GM23338 (cell line): ENCODE measurements around the gene IFI35. TPM values are rescaled to one million over a fixed set of nuclear protein-coding genes. Genes with fewer than 3 reads are reported as not detected.
A peak's percentile ranks its signal among the peaks of the same experiment; 100 is the strongest.

Experiments used
- ATAC-seq: fragments of 200-7000 bp; cut with Tn5 transposase; 3 replicates; pipeline ENCODE4 v1.9.1; 2020
- DNase-seq: peaks from one replicate; pipeline ENCODE4 v3.0.0-alpha.2; 2015; ENCODE audit warnings: low spot score
- H2AFZ ChIP-seq: fragments of 200-600 bp; sonication (generic); 2 replicates; pipeline ENCODE4 v1.8.0; 2016; ENCODE audit warnings: antibody characterized with exemption, mild to moderate bottlenecking, moderate library complexity
- H3F3A ChIP-seq: fragments of 200-600 bp; sonication (generic); replicated peaks from 2 replicates; pipeline ENCODE4 v1.8.0; 2017; ENCODE audit warnings: antibody characterized with exemption, mixed run types, low read depth
- H3K27ac ChIP-seq: fragments of 200-600 bp; sonication (generic); 2 replicates; pipeline ENCODE4 v1.6.1; 2016; ENCODE audit warnings: low read depth
- H3K27me3 ChIP-seq: fragments of 200-600 bp; sonication (generic); 2 replicates; pipeline ENCODE4 v1.8.0; 2016; ENCODE audit warnings: mild to moderate bottlenecking, mixed run types, moderate library complexity; ENCODE audit not compliant: insufficient read depth
- H3K36me3 ChIP-seq: fragments of 200-600 bp; sonication (generic); 2 replicates; pipeline ENCODE4 v1.8.0; 2016; ENCODE audit warnings: mild to moderate bottlenecking; ENCODE audit not compliant: insufficient read depth
- H3K4me1 ChIP-seq: fragments of 200-600 bp; sonication (generic); 2 replicates; pipeline ENCODE4 v1.8.0; 2016; ENCODE audit warnings: mild to moderate bottlenecking, moderate library complexity; ENCODE audit not compliant: insufficient read depth
- H3K4me2 ChIP-seq: fragments of 200-600 bp; sonication (generic); 2 replicates; pipeline ENCODE4 v1.7.1; 2017; ENCODE audit warnings: mixed run types
- H3K4me3 ChIP-seq: fragments of 200-600 bp; sonication (generic); 2 replicates; pipeline ENCODE4 v1.6.1; 2016; ENCODE audit warnings: mixed run types
- H3K79me2 ChIP-seq: fragments of 200-600 bp; sonication (generic); replicated peaks from 2 replicates; pipeline ENCODE4 v1.8.0; 2017; ENCODE audit warnings: mild to moderate bottlenecking; ENCODE audit not compliant: insufficient read depth
- H3K9me2 ChIP-seq: fragments of 200-600 bp; sonication (generic); 2 replicates; pipeline ENCODE4 v1.8.0; 2017; ENCODE audit not compliant: insufficient read depth
- H4K20me1 ChIP-seq: fragments of 200-600 bp; sonication (generic); replicated peaks from 2 replicates; pipeline ENCODE4 v1.8.0; 2017; ENCODE audit warnings: mild to moderate bottlenecking; ENCODE audit not compliant: insufficient read depth
- H3K27ac Mint-ChIP-seq: 2 replicates; pipeline ENCODE4 v1.8.0; 2020; ENCODE audit warnings: inconsistent platforms, mild to moderate bottlenecking, moderate library complexity, mixed read lengths
- H3K27me3 Mint-ChIP-seq: 3 replicates; pipeline ENCODE4 v1.8.0; 2022; ENCODE audit warnings: low read depth, mild to moderate bottlenecking, moderate library complexity, mixed read lengths, inconsistent platforms; ENCODE audit not compliant: insufficient read depth, poor library complexity
- H3K36me3 Mint-ChIP-seq: 3 replicates; pipeline ENCODE4 v1.8.0; 2021; ENCODE audit warnings: low read depth, mild to moderate bottlenecking, inconsistent platforms, moderate library complexity, mixed read lengths
- H3K4me1 Mint-ChIP-seq: 3 replicates; pipeline ENCODE4 v1.8.0; 2020; ENCODE audit warnings: mild to moderate bottlenecking, inconsistent platforms, mixed read lengths
- H3K4me3 Mint-ChIP-seq: 3 replicates; pipeline ENCODE4 v1.8.0; 2021; ENCODE audit warnings: moderate library complexity, mild to moderate bottlenecking, inconsistent platforms, mixed read lengths
- H3K9me3 Mint-ChIP-seq: 3 replicates; pipeline ENCODE4 v1.8.0; 2020; ENCODE audit warnings: moderate library complexity, mild to moderate bottlenecking, inconsistent platforms, mixed read lengths
- CTCF ChIP-seq, 2 experiments: fragments of 200-600 bp in 1 of 2; sonication (generic) in 1 of 2; conservative IDR thresholded peaks; 2 replicates each; pipeline versions ENCODE4 v1.5.1 to v1.6.1; 2016 to 2017; ENCODE audit warnings: antibody characterized with exemption in 2 of 2, low read depth in 2 of 2, mild to moderate bottlenecking in 2 of 2, moderate library complexity in 1 of 2
- EZH2phosphoT487 ChIP-seq: fragments of 200-600 bp; sonication (generic); IDR thresholded peaks from one replicate; pipeline ENCODE4 v1.8.1; 2018; ENCODE audit warnings: antibody characterized with exemption; ENCODE audit not compliant: unreplicated experiment
- JUNB ChIP-seq: IDR thresholded peaks from one replicate; pipeline ENCODE4 v1.6.1; 2016; ENCODE audit warnings: antibody characterized with exemption; ENCODE audit not compliant: unreplicated experiment
- NANOG ChIP-seq: IDR thresholded peaks from 2 replicates; pipeline ENCODE4 v1.6.1; 2016; ENCODE audit warnings: antibody characterized with exemption, borderline replicate concordance
- POLR2AphosphoS5 ChIP-seq: IDR thresholded peaks from 2 replicates; pipeline ENCODE4 v1.6.1; 2016; ENCODE audit warnings: antibody characterized with exemption, low read depth
- REST ChIP-seq: IDR thresholded peaks from one replicate; pipeline ENCODE4 v1.6.1; 2018; ENCODE audit warnings: antibody characterized with exemption; ENCODE audit not compliant: unreplicated experiment
- STAT1 ChIP-seq: IDR thresholded peaks from one replicate; pipeline ENCODE4 v1.6.1; 2016; ENCODE audit warnings: antibody characterized with exemption; ENCODE audit not compliant: unreplicated experiment
- ZNF331 ChIP-seq: fragments of 250-450 bp; sonication (Bioruptor Pico); IDR thresholded peaks from 2 replicates; pipeline ENCODE4 v1.5.0; 2020; ENCODE audit warnings: low read depth, mild to moderate bottlenecking, moderate library complexity
- ZNF462 ChIP-seq: fragments of 250-450 bp; sonication (Bioruptor Pico); IDR thresholded peaks from 2 replicates; pipeline ENCODE4 v1.5.0; 2020; ENCODE audit warnings: mild to moderate bottlenecking, moderate library complexity
- polyA plus RNA-seq: library from polyadenylated mRNA; unstranded; fragments of >200 nt; fragmentation: Nextera tagmentation; extraction: Ambion mirVana; gene quantifications from 2 replicates; pipeline ENCODE4 v1.2.1, GENCODE V29; 2016
- total RNA-seq: library from RNA; depleted of rRNA; stranded (reverse); fragments of >200 nt; shearing (Covaris generic); gene quantifications from 2 replicates; pipeline ENCODE4 v1.2.3, GENCODE V29; 2014

IFI35 gene
- total and polyA plus RNA-seq, 2 experiments from 2014 or later: 1.8 to 2.3 TPM

- H3K9me3 Mint-ChIP-seq: no peaks in the 10 kb centered on the region
- peaks cover 16% of the 10 kb centered on the region for H3F3A ChIP-seq
- DNase-seq: no peak
- ATAC-seq: no peak
- TF ChIP-seq JUNB: no peak
- TF ChIP-seq STAT1: no peak
- TF ChIP-seq ZNF331: no peak
- no peak for TF ChIP-seq REST
- no peak for TF ChIP-seq POLR2AphosphoS5
- H3K27ac Mint-ChIP-seq: peak overlapping the region; percentile 76
- no peak overlapping the region for H2AFZ ChIP-seq
- H3K36me3 Mint-ChIP-seq: peaks cover 10% of the 10 kb centered on the region; the same call in 1 of the 3 replicates
- no peaks in the 10 kb centered on the region for H3K9me2 ChIP-seq
- H4K20me1 ChIP-seq: no peaks in the 10 kb centered on the region
- no peak overlapping the region for H3K4me3 ChIP-seq
- no peaks in the 10 kb centered on the region for H3K27me3 ChIP-seq
- no peaks in the 10 kb centered on the region; the same call in 1 of the 2 replicates for H3K36me3 ChIP-seq
- H3K4me3 Mint-ChIP-seq: no peak overlapping the region; the same call in 2 of the 3 replicates
- H3K4me2 ChIP-seq: peak overlapping the region; percentile 45
- peak overlapping the region; percentile 92 for H3K27ac ChIP-seq
- H3K4me1 ChIP-seq: peaks cover 53% of the 10 kb centered on the region
- no peaks in the 10 kb centered on the region for H3K79me2 ChIP-seq
- peaks cover 12% of the 10 kb centered on the region for H3K27me3 Mint-ChIP-seq
- H3K4me1 Mint-ChIP-seq: peaks cover 62% of the 10 kb centered on the region
These were observed 34.1 kb downstream of the IFI35 start for GRCh38 chr17:43040655-43041054.

- Mint-ChIP-seq H3K4me3 (peak overlapping the region; percentile 36), H3K27ac (peak overlapping the region; percentile 93), H3K9me3 (no peaks in the 10 kb centered on the region), H3K36me3 (peaks cover 13% of the 10 kb centered on the region), H3K4me1 (peaks cover 51% of the 10 kb centered on the region), H3K27me3 (peaks cover 12% of the 10 kb centered on the region)
- peak; percentile 47 for DNase-seq
- H3K4me3 ChIP-seq: 0 out of 2 replicates have a peak overlapping the region, but pooled peaks have one; percentile 23
- H3K4me1 ChIP-seq: peaks cover 43% of the 10 kb centered on the region
- H3K9me2 ChIP-seq: no peaks in the 10 kb centered on the region
- H2AFZ ChIP-seq: peak overlapping the region; percentile 19; the same call in 1 of the 2 replicates
- no peaks in the 10 kb centered on the region for H3K27me3 ChIP-seq
- H3K36me3 ChIP-seq: no peaks in the 10 kb centered on the region; the same call in 1 of the 2 replicates
- TF ChIP-seq POLR2AphosphoS5 (no peak), NANOG (no peak), CTCF (conservative IDR thresholded peaks at IDR 0.05; ENCODE audit: low read depth in 2 of 2) (peak in 1 of 2 experiments; percentile 31; a peak in 2 of 4 replicates), ZNF462 (peak; percentile 59; the same call in 1 of the 2 replicates), EZH2phosphoT487 (no peak)
- ATAC-seq: peak; percentile 74
- H3K79me2 ChIP-seq: no peaks in the 10 kb centered on the region
- no peaks in the 10 kb centered on the region for H4K20me1 ChIP-seq
- H3K4me2 ChIP-seq: peak overlapping the region; percentile 45
- H3F3A ChIP-seq: peaks cover 13% of the 10 kb centered on the region; the same call in 1 of the 2 replicates
- H3K27ac ChIP-seq: peak overlapping the region; percentile 92
These were observed 35.5 kb downstream of the IFI35 start for GRCh38 chr17:43042025-43042628.
